Bronchial epithelial cell (primary cell): ENCODE measurements around the gene TMEM203. TPM values are rescaled to one million over a fixed set of nuclear protein-coding genes. Genes with fewer than 3 reads are reported as not detected.

Experiments
- DNase-seq: peaks from one replicate; pipeline ENCODE4 v3.0.0-alpha.2; 2010; ENCODE audit warnings: low read depth
- FAIRE-seq: peaks from 2 replicates; lab custom pipeline; 2011; peaks lifted over from hg19 to GRCh38; lab: Jason Lieb, UNC
- H3K27me3 ChIP-seq: 2 replicates; pipeline ENCODE4 v1.5.1; 2011; ENCODE audit warnings: low read length; ENCODE audit not compliant: control insufficient read depth, insufficient read depth
- H3K36me3 ChIP-seq: 2 replicates; pipeline ENCODE4 v1.5.1; 2011; ENCODE audit warnings: low read length; ENCODE audit not compliant: control insufficient read depth, insufficient read depth
- H3K4me3 ChIP-seq: 2 replicates; pipeline ENCODE4 v1.5.1; 2011; ENCODE audit warnings: mild to moderate bottlenecking, low read depth, low read length, control low read depth
- total RNA-seq: library from RNA; depleted of rRNA; stranded (reverse); fragments of >200 nt; gene quantifications from 2 replicates; pipeline ENCODE4 v1.2.1, GENCODE V29; 2014
- TF ChIP-seq, protein P1 (sequence below): IDR thresholded peaks from 2 replicates; pipeline ENCODE4 v1.5.1; 2011; ENCODE audit warnings: mild to moderate bottlenecking, moderate library complexity, low read length, control low read depth, inconsistent platforms; ENCODE audit not compliant: insufficient read depth, severe bottlenecking

TMEM203 gene
- total RNA-seq, 1 donor from 2014 or later: 39.2 TPM

DNA sequence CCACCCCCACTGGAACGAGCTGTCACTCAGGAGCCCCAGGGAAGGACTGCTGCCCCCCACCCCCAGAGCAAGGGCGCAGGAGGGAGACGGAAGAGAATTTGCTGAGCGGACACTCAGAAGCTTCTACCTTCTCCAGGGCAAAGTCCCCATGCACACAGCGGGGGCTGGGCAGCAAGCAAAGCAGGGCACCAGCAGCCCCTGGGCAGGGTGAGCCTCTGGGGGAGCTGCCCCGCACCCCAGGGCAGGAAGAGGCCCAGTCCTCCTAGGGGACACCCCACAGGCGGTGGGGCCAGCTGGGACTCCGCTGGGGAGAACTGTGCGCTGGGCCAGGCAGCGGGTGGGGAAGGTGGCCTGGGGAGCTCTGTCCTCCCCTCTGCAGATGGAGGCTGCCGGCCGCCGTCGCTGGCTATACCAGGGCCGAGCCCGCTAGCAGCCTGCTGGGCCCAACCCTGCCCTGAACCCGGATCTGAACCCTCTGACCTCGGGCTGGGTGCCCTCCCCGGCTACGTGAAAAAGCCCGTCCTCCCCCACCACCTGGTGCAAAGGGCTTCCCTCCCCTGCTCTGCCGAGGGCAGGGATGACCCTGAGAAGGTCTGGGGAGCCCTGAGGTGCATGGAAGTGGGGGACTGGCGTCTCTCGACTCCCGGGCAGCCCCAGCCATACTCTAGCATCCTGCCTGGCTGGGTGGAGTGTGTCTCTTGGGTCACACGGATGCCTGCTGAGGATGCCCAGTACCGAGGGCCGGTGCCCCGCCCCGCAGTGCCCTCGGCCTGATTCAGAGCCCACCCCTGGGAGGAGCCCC lies 24.7 kb upstream of the TMEM203 start:
- Histone ChIP-seq H3K27me3 (peaks cover 2% of the 10 kb centered on the region), H3K4me3 (no peak overlapping the region), H3K36me3 (no peaks in the 10 kb centered on the region)
- no peak for FAIRE-seq
- TF ChIP-seq, protein P1, sequence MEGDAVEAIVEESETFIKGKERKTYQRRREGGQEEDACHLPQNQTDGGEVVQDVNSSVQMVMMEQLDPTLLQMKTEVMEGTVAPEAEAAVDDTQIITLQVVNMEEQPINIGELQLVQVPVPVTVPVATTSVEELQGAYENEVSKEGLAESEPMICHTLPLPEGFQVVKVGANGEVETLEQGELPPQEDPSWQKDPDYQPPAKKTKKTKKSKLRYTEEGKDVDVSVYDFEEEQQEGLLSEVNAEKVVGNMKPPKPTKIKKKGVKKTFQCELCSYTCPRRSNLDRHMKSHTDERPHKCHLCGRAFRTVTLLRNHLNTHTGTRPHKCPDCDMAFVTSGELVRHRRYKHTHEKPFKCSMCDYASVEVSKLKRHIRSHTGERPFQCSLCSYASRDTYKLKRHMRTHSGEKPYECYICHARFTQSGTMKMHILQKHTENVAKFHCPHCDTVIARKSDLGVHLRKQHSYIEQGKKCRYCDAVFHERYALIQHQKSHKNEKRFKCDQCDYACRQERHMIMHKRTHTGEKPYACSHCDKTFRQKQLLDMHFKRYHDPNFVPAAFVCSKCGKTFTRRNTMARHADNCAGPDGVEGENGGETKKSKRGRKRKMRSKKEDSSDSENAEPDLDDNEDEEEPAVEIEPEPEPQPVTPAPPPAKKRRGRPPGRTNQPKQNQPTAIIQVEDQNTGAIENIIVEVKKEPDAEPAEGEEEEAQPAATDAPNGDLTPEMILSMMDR: no peak
- DNase-seq: no peak

DNA sequence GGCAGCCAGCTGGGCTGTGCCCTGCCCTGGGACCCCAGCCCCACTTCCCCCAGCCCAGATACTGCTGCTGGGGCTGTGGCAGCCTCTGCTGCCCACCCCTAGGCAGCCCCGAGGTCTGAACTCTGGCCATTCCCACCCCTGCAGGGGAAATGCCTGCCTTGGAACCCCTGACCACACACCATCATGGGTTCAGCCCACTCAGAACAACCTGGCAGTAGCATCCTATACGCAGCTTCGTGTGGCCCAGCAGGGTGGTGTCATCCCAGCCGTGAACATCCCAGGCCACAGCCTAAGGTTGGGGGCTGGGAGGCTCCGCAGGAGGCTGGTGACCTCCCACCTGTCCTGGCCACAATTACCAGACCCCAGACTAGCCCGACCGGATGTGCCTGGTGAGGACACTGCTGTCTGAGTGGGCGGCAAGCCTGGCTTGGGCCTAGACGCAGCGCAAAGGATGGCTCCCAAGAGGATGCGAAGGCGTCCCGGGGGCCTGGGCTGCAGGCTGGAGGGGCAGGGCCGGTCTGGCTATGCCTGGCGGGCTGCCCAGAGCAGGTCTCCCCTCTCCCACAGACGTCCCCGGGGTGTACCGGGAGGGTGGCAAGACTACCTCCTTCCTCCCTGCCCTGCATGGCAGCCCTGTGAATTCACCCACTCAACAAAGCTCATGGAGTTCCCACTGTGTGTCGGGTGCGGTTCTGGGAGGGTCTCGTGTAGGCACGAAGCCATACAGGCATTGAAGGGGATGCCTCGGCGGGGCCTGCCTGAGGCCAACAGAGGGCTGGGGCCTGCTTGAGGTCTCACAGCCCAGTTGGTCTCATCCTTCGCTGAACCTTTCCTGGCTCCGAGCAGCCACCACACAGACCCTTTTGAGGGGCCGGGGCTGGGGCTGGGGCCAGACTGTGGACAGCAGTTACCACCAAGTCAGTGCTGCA lies 23.8 kb upstream of the TMEM203 start:
- FAIRE-seq: no peak
- Histone ChIP-seq H3K4me3 (no peak overlapping the region), H3K36me3 (no peaks in the 10 kb centered on the region), H3K27me3 (peaks cover 2% of the 10 kb centered on the region)
- TF ChIP-seq, protein P1: no peak
- DNase-seq: no peak

DNA sequence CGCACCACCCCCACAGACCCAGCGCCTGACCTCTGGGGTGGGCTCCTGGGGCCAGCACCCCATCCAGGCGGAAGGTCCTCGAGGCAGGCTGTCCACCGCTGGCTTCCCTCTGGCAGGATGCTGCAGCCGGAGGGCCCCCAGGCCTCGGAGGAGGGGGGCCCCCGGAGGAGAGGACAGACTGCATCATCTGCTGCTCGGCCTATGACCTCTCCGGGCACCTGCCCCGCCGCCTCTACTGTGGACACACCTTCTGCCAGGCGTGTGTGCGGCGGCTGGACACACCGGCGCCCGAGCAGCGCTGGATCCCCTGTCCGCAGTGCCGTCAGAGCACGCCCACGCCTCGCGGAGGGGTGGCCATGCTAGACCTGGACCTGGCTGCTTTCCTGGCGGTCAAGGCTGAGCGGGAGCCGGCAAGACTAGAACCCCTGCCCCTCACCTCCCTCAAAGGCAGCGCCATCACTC lies 23.1 kb upstream of the TMEM203 start:
- FAIRE-seq (no peak), DNase-seq (no peak)
- Histone ChIP-seq H3K4me3 (no peak overlapping the region), H3K36me3 (no peaks in the 10 kb centered on the region), H3K27me3 (no peaks in the 10 kb centered on the region)
- TF ChIP-seq, protein P1: no peak

DNA sequence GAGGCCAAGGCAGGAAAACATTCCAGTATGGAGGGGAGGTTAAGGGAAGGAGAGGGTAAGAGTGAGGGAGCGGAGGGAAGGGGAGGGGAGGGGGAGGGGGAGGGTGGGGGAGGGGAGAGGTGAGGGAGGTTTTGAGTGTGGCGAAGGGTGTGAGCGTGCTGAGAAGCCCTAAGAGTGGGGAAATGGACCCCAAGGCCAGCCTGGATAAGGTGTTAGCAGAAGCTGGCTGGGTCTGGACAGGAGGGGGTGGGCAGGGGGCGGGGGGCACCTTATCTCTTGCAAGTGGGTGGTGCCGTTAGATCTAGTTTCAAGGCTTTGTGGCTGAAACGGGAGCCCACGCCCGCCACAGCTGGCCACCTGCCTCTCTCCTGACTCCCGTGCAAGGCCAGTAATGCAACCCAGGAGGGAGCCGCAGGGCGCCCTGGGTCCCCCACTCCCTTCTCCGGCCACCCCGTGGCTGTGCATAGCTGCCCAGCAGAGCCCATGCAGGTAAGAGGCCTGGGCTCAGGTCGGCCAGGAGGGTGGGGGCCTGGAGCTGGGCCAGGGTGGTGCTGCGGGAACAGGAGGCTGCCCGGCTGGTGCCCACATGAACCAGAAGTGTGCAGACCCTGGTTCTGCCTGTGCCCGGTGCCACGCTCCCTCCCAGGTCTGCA lies 22.5 kb upstream of the TMEM203 start:
- no peak for DNase-seq
- TF ChIP-seq, protein P1: no peak
- FAIRE-seq: no peak
- Histone ChIP-seq H3K4me3 (no peak overlapping the region), H3K27me3 (no peaks in the 10 kb centered on the region), H3K36me3 (no peaks in the 10 kb centered on the region)

DNA sequence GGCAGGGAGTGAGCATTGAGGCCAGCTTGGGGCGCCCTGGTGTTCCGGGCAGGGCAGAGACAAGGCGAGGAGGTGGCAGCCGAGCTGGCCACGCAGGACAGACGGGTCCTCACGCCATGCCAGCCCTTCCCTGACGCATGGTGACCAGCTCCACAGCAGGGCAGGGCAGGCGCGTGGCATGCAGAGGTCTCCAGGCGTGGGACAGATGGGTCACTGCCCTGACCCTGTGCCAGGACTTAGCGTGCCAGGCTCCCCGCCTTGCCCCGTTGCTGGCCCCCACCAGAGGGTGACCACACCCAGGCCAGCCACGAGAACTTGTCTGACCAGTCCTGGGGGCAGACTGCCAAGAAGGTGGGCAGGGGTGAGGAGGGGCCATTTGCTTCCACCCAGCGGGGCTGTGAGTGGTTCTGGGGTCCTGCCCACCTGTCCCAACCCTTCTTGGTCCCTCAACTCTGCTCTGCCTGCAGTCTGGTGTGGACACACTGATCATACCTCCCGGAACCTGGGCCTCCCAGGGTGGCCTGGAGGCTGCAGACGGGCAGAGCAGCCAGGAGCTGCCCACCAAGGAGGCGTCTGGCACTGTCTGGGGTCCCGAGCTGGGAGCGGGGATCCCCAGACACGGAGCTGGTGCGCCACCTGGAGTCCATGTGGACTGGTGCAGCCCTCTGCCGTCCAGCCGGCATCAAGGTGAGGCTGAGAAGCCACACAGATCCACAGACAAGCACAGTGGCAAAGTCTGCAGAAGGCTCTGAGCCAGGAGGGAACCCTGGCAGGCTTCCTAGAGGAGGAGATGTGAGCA lies 21.8 kb upstream of the TMEM203 start, which contains the start of gene RNF224:
Gene RNF224 (plus strand): TSS at position 449 of the 799 bp plus-strand sequence. CDS start 834 bp downstream, outside the sequence.
- TF ChIP-seq, protein P1: peak; percentile 95
- no peaks in the 10 kb centered on the region for H3K36me3 ChIP-seq
- peak; percentile 55 for DNase-seq
- H3K4me3 ChIP-seq: no peak within 1 kb of the TSS
- no peaks in the 10 kb centered on the region for H3K27me3 ChIP-seq
- no peak for FAIRE-seq
